Iris pigment epithelial cell (primary cell): ENCODE data around the gene SENP8.
"Not testable (repeated sequence)": the region's sequence is repeated elsewhere in the genome, so short reads cannot be mapped to it uniquely, and the experiment has no call there.

Experiments used
- DNase-seq: peaks from one replicate; pipeline ENCODE4 v3.0.0-alpha.2; 2011; ENCODE audit warnings: low read depth

The SENP8 gene

DNA sequence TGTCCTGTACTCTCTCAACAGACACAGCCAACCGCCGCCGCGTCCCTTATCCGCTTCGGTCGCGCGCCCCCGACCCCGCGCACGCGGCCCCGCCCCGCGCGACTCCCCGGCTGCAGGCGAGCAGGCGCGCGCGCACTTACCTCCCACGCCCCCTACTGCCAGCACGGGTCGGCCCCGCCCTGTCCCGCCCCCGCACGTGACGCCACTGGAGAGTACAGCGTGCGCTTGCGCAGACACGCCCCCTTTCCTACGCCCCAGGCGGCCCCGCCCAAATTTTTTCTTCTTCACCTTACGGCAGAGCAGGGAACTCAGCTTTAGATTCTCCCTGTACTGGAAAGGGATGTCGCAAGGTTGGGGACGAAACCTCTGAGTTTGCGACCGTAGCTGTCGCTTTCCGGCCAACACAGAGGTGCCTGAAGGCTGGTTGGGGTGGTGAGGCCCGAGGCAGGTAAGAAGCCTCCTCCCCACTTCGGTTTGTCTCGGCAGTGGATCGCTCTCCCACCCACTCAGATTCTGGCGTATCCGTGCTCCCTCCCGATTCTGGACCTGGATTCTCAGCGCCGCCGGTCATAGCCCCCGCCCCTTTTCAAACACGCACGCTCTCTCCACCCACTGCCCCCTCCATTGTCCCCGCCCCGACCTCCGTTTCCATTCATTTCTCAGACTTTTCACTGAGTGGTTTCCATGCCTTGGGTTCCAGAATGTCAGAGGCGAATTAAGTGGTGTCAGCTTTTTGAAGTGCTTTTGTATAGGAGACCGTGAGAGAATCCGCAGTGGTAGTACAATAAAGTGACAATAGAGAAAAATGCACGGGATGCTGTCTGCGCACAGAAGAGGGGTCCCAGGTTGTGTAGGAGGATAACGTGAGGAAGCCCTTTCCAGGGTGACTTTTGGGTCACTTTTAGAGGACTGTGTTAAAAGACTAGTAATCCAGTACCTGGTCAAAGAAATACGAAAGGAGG lies at the start of gene SENP8, which contains the start of gene MYO9A:
TSS of gene SENP8 (plus strand) at position 387 of the 962 bp plus-strand sequence. CDS start 21,221 bp downstream, outside the sequence.
TSS of gene MYO9A (minus strand) at position 134 of the 962 bp plus-strand sequence. CDS start 71,587 bp downstream, outside the sequence.
- peak; percentile 98 for DNase-seq

GRCh38 chr15:72068856-72069255 lies 49.3 kb upstream of the SENP8 start:
- DNase-seq = no peak

GRCh38 chr15:72070817-72071447 lies 47.3 kb upstream of the SENP8 start:
- DNase-seq = no peak

DNA sequence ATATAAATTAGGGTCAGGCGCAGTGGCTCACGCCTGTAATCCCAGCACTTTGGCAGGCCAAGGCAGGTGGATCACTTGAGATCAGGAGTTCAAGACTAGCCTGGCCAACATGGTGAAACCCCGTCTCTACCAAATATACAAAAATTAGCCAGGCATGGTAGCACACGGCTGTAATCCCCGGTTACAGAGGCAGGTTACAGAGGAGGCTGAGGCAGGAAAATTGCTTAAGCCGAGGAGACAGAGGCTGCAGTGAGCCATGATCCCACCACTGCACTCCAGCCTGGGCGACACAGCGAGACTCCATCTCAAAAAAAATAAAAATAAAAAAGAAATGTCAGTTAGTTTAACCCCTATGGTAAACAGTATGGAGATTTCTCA lies 46.8 kb upstream of the SENP8 start:
- not testable (repeated sequence) for DNase-seq

DNA sequence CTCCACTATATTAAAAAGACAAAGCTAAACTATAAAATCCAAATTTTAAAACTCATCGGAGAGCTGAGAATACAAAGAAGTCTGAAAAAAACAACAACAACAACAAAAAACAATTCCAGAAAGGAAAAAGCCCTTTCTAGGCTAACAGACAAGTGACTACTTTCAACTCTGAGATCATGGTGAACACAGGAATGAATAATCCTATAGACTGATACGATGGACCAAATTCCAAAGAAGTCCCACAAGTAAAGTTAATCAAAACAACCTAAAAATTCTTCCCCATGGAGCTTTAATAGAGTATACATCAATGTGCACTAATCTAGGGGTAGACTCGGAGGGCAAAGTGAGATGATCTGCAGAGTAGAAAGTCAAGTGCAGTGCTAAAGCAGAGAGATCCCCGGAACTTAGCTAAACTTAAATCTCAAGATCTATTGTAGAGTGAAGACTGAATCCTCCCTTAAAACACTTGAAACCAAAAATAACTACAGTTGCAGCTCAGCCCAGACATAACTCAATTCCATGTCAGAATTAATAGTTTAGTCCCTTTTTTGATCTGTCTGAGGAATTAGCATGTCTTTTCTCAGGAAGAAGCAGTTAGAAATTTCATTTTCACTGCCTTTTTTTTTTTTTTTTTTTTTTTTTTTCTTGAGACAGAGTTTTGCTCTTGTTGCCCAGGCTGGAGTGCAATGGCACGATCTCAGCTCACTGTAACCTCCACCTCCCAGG lies 43.7 kb upstream of the SENP8 start:
- DNase-seq = no peak

DNA sequence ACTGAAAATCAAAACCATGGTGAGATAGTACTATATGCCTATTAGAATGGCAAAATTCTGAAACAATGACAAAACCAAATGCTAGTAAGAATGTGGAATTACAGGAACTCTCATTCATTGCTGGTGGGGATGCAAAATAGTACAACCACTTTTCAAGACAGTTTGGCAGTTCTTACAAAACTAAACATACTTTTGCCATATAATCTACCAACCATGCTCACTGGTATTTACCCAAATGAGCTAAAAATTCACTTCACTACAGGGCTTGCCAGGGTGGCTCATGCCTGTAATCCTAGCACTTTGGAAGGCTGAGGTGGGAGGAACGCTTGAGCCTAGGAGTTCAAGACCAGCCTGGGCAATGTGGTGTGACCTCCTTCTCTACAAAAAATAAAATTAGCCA lies 40.3 kb upstream of the SENP8 start:
- DNase-seq = peak; percentile 3

- no peak for DNase-seq
Measured at GRCh38 chr15:72078887-72079286, 39.3 kb upstream of the SENP8 start.

GRCh38 chr15:72082176-72082575 lies 36.0 kb upstream of the SENP8 start:
- no peak for DNase-seq

DNA sequence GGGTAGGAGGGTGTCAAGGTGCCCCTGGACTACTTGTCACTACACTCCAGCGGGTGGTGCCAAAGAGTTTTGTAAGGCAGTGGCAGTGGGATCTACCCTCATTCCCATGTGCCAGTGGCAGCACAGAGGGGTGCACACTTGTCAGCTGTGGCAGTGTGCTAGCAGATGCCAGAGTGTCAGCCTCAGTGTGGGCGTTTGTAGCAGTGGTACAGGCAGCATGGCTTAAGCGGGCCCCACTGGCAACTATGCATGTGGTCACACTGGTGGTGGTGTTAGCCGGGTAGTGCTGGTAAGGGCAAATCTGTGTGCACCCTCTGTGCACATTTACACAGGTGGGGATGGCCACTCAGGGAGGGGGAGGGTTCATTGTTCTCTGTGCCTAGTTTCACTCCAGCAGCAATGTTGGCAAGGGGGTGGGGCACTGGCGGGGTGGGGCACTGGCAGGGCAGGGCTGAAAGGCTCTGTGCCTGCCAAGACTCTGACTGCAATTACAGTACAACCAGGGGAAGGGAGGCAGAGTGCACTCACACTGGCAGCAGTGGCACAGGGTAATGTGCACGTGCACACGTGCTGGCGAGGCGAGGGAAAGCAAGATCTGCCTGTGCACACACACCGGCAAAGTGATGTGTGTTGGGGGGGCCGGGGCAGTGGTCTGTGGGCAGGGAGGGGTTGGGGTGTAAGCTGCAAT lies 32.0 kb upstream of the SENP8 start:
- no peak for DNase-seq

- no peak for DNase-seq
Measured at GRCh38 chr15:72086920-72087648, 31.1 kb upstream of the SENP8 start.

GRCh38 chr15:72092006-72092405 lies 26.2 kb upstream of the SENP8 start:
- DNase-seq = no peak

- DNase-seq = no peak
Measured at GRCh38 chr15:72092691-72093090, 25.5 kb upstream of the SENP8 start.

- DNase-seq = no peak
Measured at GRCh38 chr15:72096796-72097195, 21.4 kb upstream of the SENP8 start.

GRCh38 chr15:72098040-72098439 lies 20.2 kb upstream of the SENP8 start:
- no peak for DNase-seq

DNA sequence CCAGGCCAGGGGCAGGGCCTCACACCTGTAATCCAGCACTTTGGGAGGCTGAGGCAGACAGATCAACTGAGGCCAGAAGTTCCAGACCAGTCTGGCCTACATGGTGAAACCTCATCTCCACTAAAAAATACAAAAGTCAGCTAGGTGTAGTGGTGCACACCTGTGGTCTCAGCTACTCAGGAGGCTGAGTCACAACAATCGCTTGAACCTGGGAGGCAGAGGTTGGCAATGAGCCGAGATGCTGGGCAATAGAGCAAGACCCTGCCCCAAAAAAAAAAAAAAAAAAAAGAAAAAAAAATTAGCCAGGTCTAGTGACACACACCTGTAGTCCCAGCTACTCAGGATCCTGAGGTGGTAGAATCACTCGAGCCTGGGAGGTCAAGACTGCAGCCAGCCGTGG lies 19.0 kb upstream of the SENP8 start:
- no peak for DNase-seq

GRCh38 chr15:72100551-72100950 lies 17.7 kb upstream of the SENP8 start:
- not testable (repeated sequence) for DNase-seq

DNA sequence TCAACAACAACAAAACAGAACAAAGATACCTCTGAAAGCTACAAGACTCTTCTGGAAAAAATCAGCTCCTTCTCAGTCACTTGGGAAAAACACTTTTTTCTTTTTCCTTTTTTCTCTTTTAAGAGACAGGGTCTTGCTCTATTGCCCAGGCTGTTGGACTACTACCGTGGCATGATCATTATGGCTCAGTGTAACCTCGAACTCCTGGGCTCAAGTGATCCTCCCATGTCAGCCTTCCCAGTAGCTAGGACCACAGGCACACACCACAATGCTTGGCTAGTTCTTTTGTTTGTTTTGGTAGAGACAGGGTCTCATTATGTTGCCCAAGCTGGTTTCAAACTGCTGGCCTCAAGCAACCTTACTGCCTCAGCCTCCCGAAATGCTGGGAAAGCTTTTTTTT lies 13.1 kb upstream of the SENP8 start:
- no peak for DNase-seq

DNA sequence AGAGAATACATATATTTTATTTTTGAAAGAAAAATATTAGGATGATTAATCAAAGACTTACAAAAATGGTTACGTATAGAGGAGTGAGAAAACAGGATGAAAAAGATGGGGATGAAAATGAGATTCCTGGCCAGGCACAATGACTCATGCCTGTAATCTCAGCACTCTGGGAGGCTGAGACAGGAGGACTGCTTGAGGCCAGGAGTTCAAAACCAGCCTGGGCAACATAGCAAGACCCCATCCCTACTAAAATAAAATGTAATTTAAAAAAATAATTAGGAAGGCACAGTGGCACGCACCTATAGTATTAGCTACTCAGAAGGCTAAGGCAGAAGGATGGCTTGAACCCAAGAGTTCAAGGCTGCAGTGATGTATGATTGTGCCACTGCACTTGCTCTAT lies 12.1 kb upstream of the SENP8 start:
- DNase-seq = no peak

- peak; percentile 28 for DNase-seq
Measured at GRCh38 chr15:72110355-72110754, 7.8 kb upstream of the SENP8 start.

- DNase-seq = peak; percentile 47
Measured at GRCh38 chr15:72112116-72112515, 6.1 kb upstream of the SENP8 start.

GRCh38 chr15:72112805-72113204 lies 5.4 kb upstream of the SENP8 start:
- no peak for DNase-seq
